Measurements from ENCODE around the gene AMN1.

AMN1 gene

GRCh38 chr12:31641509-31642090, 87.2 kb downstream of the AMN1 start:
- no peak for FAIRE-seq
- no peak for DNase-seq (ENCODE audit: insufficient read length)
- TF ChIP-seq POLR2AphosphoS5 (IDR thresholded peaks at IDR 0.05; ENCODE audit: low read depth, low read length) (no peak), POLR2A (IDR thresholded peaks at IDR 0.05; ENCODE audit: low read depth, low read length) (no peak), TAF1 (IDR thresholded peaks at IDR 0.05; ENCODE audit: borderline replicate concordance, low read depth, low read length) (no peak)

- TF ChIP-seq POLR2A (IDR thresholded peaks at IDR 0.05; ENCODE audit: low read depth, low read length): no peak
- TF ChIP-seq POLR2AphosphoS5 (IDR thresholded peaks at IDR 0.05; ENCODE audit: low read depth, low read length): no peak
- no peak for TF ChIP-seq TAF1 (IDR thresholded peaks at IDR 0.05; ENCODE audit: borderline replicate concordance, low read depth, low read length)
- DNase-seq (ENCODE audit: insufficient read length): no peak
- no peak for FAIRE-seq
Measured at GRCh38 chr12:31634620-31635019, 94.2 kb downstream of the AMN1 start.

- DNase-seq (ENCODE audit: insufficient read length) (no peak), FAIRE-seq (no peak)
- TF ChIP-seq POLR2AphosphoS5 (IDR thresholded peaks at IDR 0.05; ENCODE audit: low read depth, low read length) (no peak), TAF1 (IDR thresholded peaks at IDR 0.05; ENCODE audit: borderline replicate concordance, low read depth, low read length) (no peak), POLR2A (IDR thresholded peaks at IDR 0.05; ENCODE audit: low read depth, low read length) (no peak)
Measured at GRCh38 chr12:31633464-31633863, 95.4 kb downstream of the AMN1 start.

GRCh38 chr12:31631809-31632208, 97.0 kb downstream of the AMN1 start:
- TF ChIP-seq TAF1 (IDR thresholded peaks at IDR 0.05; ENCODE audit: borderline replicate concordance, low read depth, low read length) (no peak), POLR2AphosphoS5 (IDR thresholded peaks at IDR 0.05; ENCODE audit: low read depth, low read length) (no peak), POLR2A (IDR thresholded peaks at IDR 0.05; ENCODE audit: low read depth, low read length) (no peak)
- DNase-seq (ENCODE audit: insufficient read length): no peak
- FAIRE-seq: no peak

- FAIRE-seq (no peak), DNase-seq (ENCODE audit: insufficient read length) (no peak)
Measured at GRCh38 chr12:31631023-31631724, 97.6 kb downstream of the AMN1 start.

GRCh38 chr12:31629756-31630732, 98.8 kb downstream of the AMN1 start:
- TF ChIP-seq POLR2A (IDR thresholded peaks at IDR 0.05; ENCODE audit: low read depth, low read length) (no peak), POLR2AphosphoS5 (IDR thresholded peaks at IDR 0.05; ENCODE audit: low read depth, low read length) (no peak), TAF1 (IDR thresholded peaks at IDR 0.05; ENCODE audit: borderline replicate concordance, low read depth, low read length) (no peak)
- FAIRE-seq (no peak), DNase-seq (ENCODE audit: insufficient read length) (no peak)

More at GRCh38 chr12:31631023-31631724, 97.6 kb downstream of the AMN1 start:
- TF ChIP-seq POLR2AphosphoS5 (IDR thresholded peaks at IDR 0.05; ENCODE audit: low read depth, low read length): no peak
- TF ChIP-seq TAF1 (IDR thresholded peaks at IDR 0.05; ENCODE audit: borderline replicate concordance, low read depth, low read length): no peak
- no peak for TF ChIP-seq POLR2A (IDR thresholded peaks at IDR 0.05; ENCODE audit: low read depth, low read length)

- FAIRE-seq (no peak), DNase-seq (ENCODE audit: insufficient read length) (no peak)
- TF ChIP-seq TAF1 (IDR thresholded peaks at IDR 0.05; ENCODE audit: borderline replicate concordance, low read depth, low read length): no peak
- TF ChIP-seq POLR2A (IDR thresholded peaks at IDR 0.05; ENCODE audit: low read depth, low read length): no peak
- TF ChIP-seq POLR2AphosphoS5 (IDR thresholded peaks at IDR 0.05; ENCODE audit: low read depth, low read length): no peak
Measured at GRCh38 chr12:31627456-31628054, 101.3 kb downstream of the AMN1 start.

- no peak for TF ChIP-seq POLR2AphosphoS5 (IDR thresholded peaks at IDR 0.05; ENCODE audit: low read depth, low read length)
- TF ChIP-seq POLR2A (IDR thresholded peaks at IDR 0.05; ENCODE audit: low read depth, low read length): no peak
- no peak for TF ChIP-seq TAF1 (IDR thresholded peaks at IDR 0.05; ENCODE audit: borderline replicate concordance, low read depth, low read length)
- DNase-seq (ENCODE audit: insufficient read length) (no peak), FAIRE-seq (no peak)
Measured at GRCh38 chr12:31626270-31626995, 102.4 kb downstream of the AMN1 start.

- FAIRE-seq: no peak
- no peak for DNase-seq (ENCODE audit: insufficient read length)
- TF ChIP-seq TAF1 (IDR thresholded peaks at IDR 0.05; ENCODE audit: borderline replicate concordance, low read depth, low read length): no peak
- TF ChIP-seq POLR2AphosphoS5 (IDR thresholded peaks at IDR 0.05; ENCODE audit: low read depth, low read length): no peak
- no peak for TF ChIP-seq POLR2A (IDR thresholded peaks at IDR 0.05; ENCODE audit: low read depth, low read length)
Measured at GRCh38 chr12:31622038-31622437, 106.8 kb downstream of the AMN1 start.

All from GM12892 (cell line).